Skeletal muscle tissue (tissue), 4 donors: ENCODE data around the gene UBA52. TPM values are rescaled to one million over a fixed set of nuclear protein-coding genes. Genes with fewer than 3 reads are reported as not detected.

Experiments used
- H3K27ac ChIP-seq: one replicate; pipeline ENCODE4 v1.7.0; 2013; ENCODE audit warnings: mild to moderate bottlenecking, low read depth, low read length, inconsistent platforms
- H3K27me3 ChIP-seq, 3 donors: one replicate each; pipeline ENCODE4 v1.7.0; 2013; ENCODE audit warnings: low read length in 3 of 3; ENCODE audit not compliant: control insufficient read depth in 3 of 3, insufficient read depth in 3 of 3
- H3K36me3 ChIP-seq, 3 donors: one replicate each; pipeline ENCODE4 v1.7.0; 2013; ENCODE audit warnings: low read length in 3 of 3; ENCODE audit not compliant: control insufficient read depth in 3 of 3, insufficient read depth in 3 of 3
- H3K4me1 ChIP-seq, 3 donors: one replicate each; pipeline ENCODE4 v1.7.0; 2013; ENCODE audit warnings: low read length in 3 of 3, mild to moderate bottlenecking in 3 of 3; ENCODE audit not compliant: control insufficient read depth in 3 of 3, insufficient read depth in 3 of 3
- H3K4me3 ChIP-seq, 3 donors: one replicate each; pipeline ENCODE4 v1.7.0; 2013; ENCODE audit warnings: low read length in 3 of 3
- H3K9ac ChIP-seq, 3 donors: one replicate each; pipeline ENCODE4 v1.7.0; 2013; ENCODE audit warnings: low read length in 3 of 3, mild to moderate bottlenecking in 3 of 3, moderate library complexity in 2 of 3, low read depth in 1 of 3
- H3K9me3 ChIP-seq, 3 donors: one replicate each; pipeline ENCODE4 v1.7.0; 2013; ENCODE audit warnings: low read length in 3 of 3; ENCODE audit not compliant: control insufficient read depth in 3 of 3
- total RNA-seq: library from RNA; depleted of rRNA; stranded (reverse); fragments of >200 nt; gene quantifications from one replicate; pipeline ENCODE4 v1.2.3, GENCODE V29; 2014
- donor health status: Osteomylitis.

The UBA52 gene
- total RNA-seq, 1 donor from 2014 or later, result 905 TPM

GRCh38 chr19:18551631-18552030, 20.0 kb upstream of the UBA52 start:
- H3K27ac ChIP-seq, result no peak overlapping the region
- no peaks in the 10 kb centered on the region for H3K4me1 ChIP-seq
- H3K9me3 ChIP-seq, result no peaks in the 10 kb centered on the region
- H3K9ac ChIP-seq, result no peak overlapping the region
- H3K4me3 ChIP-seq, result no peak overlapping the region
- no peaks in the 10 kb centered on the region for H3K36me3 ChIP-seq
- no peaks in the 10 kb centered on the region for H3K27me3 ChIP-seq

- H3K27ac ChIP-seq, result peak within 1 kb of the TSS; percentile 91
- H3K36me3 ChIP-seq, result peaks cover 0 to 1% (median 0%) of the 10 kb centered on the region in 3 donors
- H3K27me3 ChIP-seq, result no peaks in the 10 kb centered on the region
- peaks cover 16 to 20% (median 19%) of the 10 kb centered on the region in 3 donors for H3K4me1 ChIP-seq
- H3K9me3 ChIP-seq, result no peaks in the 10 kb centered on the region
- peak within 1 kb of the TSS; percentile 91 to 94 (median 93) for H3K9ac ChIP-seq
- H3K4me3 ChIP-seq, result peak within 1 kb of the TSS; percentile 89 to 96 (median 94)
Measured at GRCh38 chr19:18557411-18558201, 14.1 kb upstream of the UBA52 start, which contains the start of gene KXD1. TSS of gene KXD1 (plus strand) at chr19:18557870. CDS start at chr19:18562057, 4,187 bp downstream.

- Histone ChIP-seq H3K27me3 (no peaks in the 10 kb centered on the region), H3K9me3 (no peaks in the 10 kb centered on the region), H3K4me1 (peaks cover 16 to 20% (median 19%) of the 10 kb centered on the region in 3 donors), H3K9ac (peak overlapping the region; percentile 91 to 94 (median 93)), H3K4me3 (peak overlapping the region; percentile 89 to 96 (median 94)), H3K36me3 (peaks cover 2 to 4% (median 3%) of the 10 kb centered on the region in 3 donors), H3K27ac (peak overlapping the region; percentile 91)
Measured at GRCh38 chr19:18558202-18558555, 13.5 kb upstream of the UBA52 start.

GRCh38 chr19:18558604-18559003, 13.1 kb upstream of the UBA52 start:
- Histone ChIP-seq H3K4me1 (peaks cover 16 to 20% (median 19%) of the 10 kb centered on the region in 3 donors), H3K4me3 (peak overlapping the region; percentile 89 to 96 (median 94)), H3K9ac (peak overlapping the region; percentile 91 to 94 (median 93)), H3K9me3 (no peaks in the 10 kb centered on the region), H3K27ac (peak overlapping the region; percentile 91), H3K36me3 (peaks cover 4 to 7% (median 6%) of the 10 kb centered on the region in 3 donors), H3K27me3 (no peaks in the 10 kb centered on the region)

GRCh38 chr19:18559685-18560084, 12.0 kb upstream of the UBA52 start:
- H3K27me3 ChIP-seq, result no peaks in the 10 kb centered on the region
- peaks cover 11 to 12% (median 11%) of the 10 kb centered on the region in 3 donors for H3K36me3 ChIP-seq
- H3K9me3 ChIP-seq, result no peaks in the 10 kb centered on the region
- H3K9ac ChIP-seq, result no peak overlapping the region
- no peak overlapping the region for H3K27ac ChIP-seq
- H3K4me1 ChIP-seq, result peaks cover 16 to 20% (median 19%) of the 10 kb centered on the region in 3 donors
- no peak overlapping the region for H3K4me3 ChIP-seq

GRCh38 chr19:18562086-18562485, 9.6 kb upstream of the UBA52 start:
- Histone ChIP-seq H3K4me1 (peaks cover 16 to 20% (median 19%) of the 10 kb centered on the region in 3 donors), H3K4me3 (peak overlapping the region in 1 of 3 donors; percentile 22), H3K27ac (peak overlapping the region; percentile 82), H3K36me3 (peaks cover 20 to 22% (median 20%) of the 10 kb centered on the region in 3 donors), H3K9ac (peak overlapping the region in 2 of 3 donors; percentile 6 to 62), H3K27me3 (no peaks in the 10 kb centered on the region), H3K9me3 (no peaks in the 10 kb centered on the region)

GRCh38 chr19:18566953-18567352, 4.7 kb upstream of the UBA52 start:
- Histone ChIP-seq H3K9ac (no peak overlapping the region), H3K4me3 (no peak overlapping the region), H3K27me3 (no peaks in the 10 kb centered on the region), H3K36me3 (peaks cover 40 to 44% (median 41%) of the 10 kb centered on the region in 3 donors), H3K4me1 (peaks cover 3 to 8% (median 4%) of the 10 kb centered on the region in 3 donors), H3K9me3 (no peaks in the 10 kb centered on the region), H3K27ac (no peak overlapping the region)

GRCh38 chr19:18568367-18568766, 3.3 kb upstream of the UBA52 start:
- Histone ChIP-seq H3K27me3 (no peaks in the 10 kb centered on the region), H3K4me1 (peaks cover 16 to 21% (median 16%) of the 10 kb centered on the region in 3 donors), H3K27ac (no peak overlapping the region), H3K4me3 (no peak overlapping the region), H3K9ac (no peak overlapping the region), H3K36me3 (peaks cover 42 to 45% (median 42%) of the 10 kb centered on the region in 3 donors), H3K9me3 (no peaks in the 10 kb centered on the region)

- Histone ChIP-seq H3K36me3 (peaks cover 35 to 40% (median 37%) of the 10 kb centered on the region in 3 donors), H3K4me3 (no peak overlapping the region), H3K4me1 (peaks cover 18 to 24% (median 18%) of the 10 kb centered on the region in 3 donors), H3K27ac (no peak overlapping the region), H3K9ac (no peak overlapping the region), H3K9me3 (no peaks in the 10 kb centered on the region), H3K27me3 (no peaks in the 10 kb centered on the region)
Measured at GRCh38 chr19:18574691-18575291, 3.1 kb downstream of the UBA52 start.

- peaks cover 35 to 40% (median 37%) of the 10 kb centered on the region in 3 donors for H3K36me3 ChIP-seq
Measured at GRCh38 chr19:18576383-18576782, 4.7 kb downstream of the UBA52 start.

More at GRCh38 chr19:18576383-18576782, 4.7 kb downstream of the UBA52 start:
- Histone ChIP-seq H3K27me3 (no peaks in the 10 kb centered on the region), H3K27ac (no peak overlapping the region), H3K4me1 (peaks cover 15 to 19% (median 16%) of the 10 kb centered on the region in 3 donors), H3K9me3 (no peaks in the 10 kb centered on the region), H3K9ac (no peak overlapping the region), H3K4me3 (no peak overlapping the region)
